Stimulated activated CD4-positive, alpha-beta T cell treated with anti-CD3 and anti-CD28 coated beads, Interleukin-2, amount 100 ng/mL, for 24 hours (primary cell): Measurements from ENCODE around the gene STK32C.
A peak's percentile ranks its signal among the peaks of the same experiment; 100 is the strongest.

Experiments used
- DNase-seq, 2 donors: peaks; one replicate each; pipeline ENCODE4 v3.0.0-alpha.2; 2020

The STK32C gene

GRCh38 chr10:132307823-132308586 lies at the start of gene STK32C:
Gene STK32C, minus strand, starts transcription at chr10:132307950. Its CDS starts 117 bp downstream, at chr10:132307833.
- DNase-seq = peak; percentile 90 to 91

- no peak for DNase-seq
Measured at GRCh38 chr10:132356621-132357195, 49.0 kb upstream of the STK32C start.

- no peak for DNase-seq
Measured at GRCh38 chr10:132355754-132356153, 48.0 kb upstream of the STK32C start.

- DNase-seq = no peak
Measured at GRCh38 chr10:132355297-132355696, 47.5 kb upstream of the STK32C start.

GRCh38 chr10:132354356-132355094 lies 46.8 kb upstream of the STK32C start:
- no peak for DNase-seq

GRCh38 chr10:132353456-132354355 lies 46.0 kb upstream of the STK32C start:
- DNase-seq = no peak

- peak; percentile 86 for DNase-seq
Measured at GRCh38 chr10:132352462-132353308, 44.9 kb upstream of the STK32C start.

- no peak for DNase-seq
Measured at GRCh38 chr10:132351611-132352010, 43.9 kb upstream of the STK32C start.

- DNase-seq = no peak
Measured at GRCh38 chr10:132350946-132351345, 43.2 kb upstream of the STK32C start.

- DNase-seq = no peak
Measured at GRCh38 chr10:132350391-132350790, 42.6 kb upstream of the STK32C start.

GRCh38 chr10:132349766-132350165 lies 42.0 kb upstream of the STK32C start:
- no peak for DNase-seq

GRCh38 chr10:132347931-132348267 lies 40.1 kb upstream of the STK32C start:
- no peak for DNase-seq

- DNase-seq = no peak
Measured at GRCh38 chr10:132347211-132347930, 39.6 kb upstream of the STK32C start.

- no peak for DNase-seq
Measured at GRCh38 chr10:132346806-132347205, 39.1 kb upstream of the STK32C start.

GRCh38 chr10:132345345-132345744 lies 37.6 kb upstream of the STK32C start:
- no peak for DNase-seq

- no peak for DNase-seq
Measured at GRCh38 chr10:132344386-132344785, 36.6 kb upstream of the STK32C start.

- DNase-seq = no peak
Measured at GRCh38 chr10:132342553-132342952, 34.8 kb upstream of the STK32C start.

GRCh38 chr10:132341781-132342180 lies 34.0 kb upstream of the STK32C start:
- no peak for DNase-seq

GRCh38 chr10:132341017-132341416 lies 33.3 kb upstream of the STK32C start:
- DNase-seq = no peak

GRCh38 chr10:132339276-132339675 lies 31.5 kb upstream of the STK32C start:
- DNase-seq = no peak

- DNase-seq = no peak
Measured at GRCh38 chr10:132338876-132339275, 31.1 kb upstream of the STK32C start.
